PC-9 (cell line): Measurements from ENCODE around the gene OXSR1. TPM values are rescaled to one million over a fixed set of nuclear protein-coding genes. Genes with fewer than 3 reads are reported as not detected.
A peak's percentile ranks its signal among the peaks of the same experiment; 100 is the strongest.

Experiments
- BruUV-seq: library from RNA; stranded (reverse); fragments of 400-500 nt; replicated peaks from 2 replicates; lab custom pipeline; 2021; lab: Mats Ljungman, UMichigan
- CTCF ChIA-PET: fragments of 300-600 bp; sonication (Branson Sonifier 250); formaldehyde crosslinking; loops from one replicate; lab custom pipeline; 2022; ENCODE audit warnings: antibody characterized with exemption; lab: Charles Lee
- POLR2A ChIA-PET: fragments of 300-600 bp; sonication (Branson Sonifier 250); formaldehyde crosslinking; loops from one replicate; lab custom pipeline; 2022; ENCODE audit warnings: antibody characterized with exemption; ENCODE audit not compliant: unreplicated experiment; lab: Charles Lee
- DNase-seq, 2 experiments: peaks; one replicate each; pipeline versions ENCODE4 v3.0.0 to v3.0.0-alpha.2; 2015 to 2022; ENCODE audit warnings: mixed read lengths in 1 of 2
- H2AFZ ChIP-seq: fragments of 200-600 bp; sonication (generic); 2 replicates; pipeline ENCODE4 v1.8.1; 2017; ENCODE audit warnings: antibody characterized with exemption
- H3F3A ChIP-seq: fragments of 200-600 bp; sonication (generic); 2 replicates; pipeline ENCODE4 v1.8.1; 2017; ENCODE audit warnings: antibody characterized with exemption, mild to moderate bottlenecking, low read depth; ENCODE audit not compliant: insufficient read depth
- H3K27ac ChIP-seq: fragments of 200-600 bp; sonication (generic); 2 replicates; pipeline ENCODE4 v1.6.1; 2016; ENCODE audit warnings: mixed run types
- H3K27me3 ChIP-seq: fragments of 200-600 bp; sonication (generic); 2 replicates; pipeline ENCODE4 v1.6.1; 2016; ENCODE audit warnings: low read depth, mixed run types; ENCODE audit not compliant: insufficient read depth
- H3K36me3 ChIP-seq: fragments of 200-600 bp; sonication (generic); 2 replicates; pipeline ENCODE4 v1.6.1; 2016; ENCODE audit warnings: low read depth, mixed run types
- H3K4me1 ChIP-seq: fragments of 200-600 bp; sonication (generic); replicated peaks from 2 replicates; pipeline ENCODE4 v1.6.1; 2016; ENCODE audit warnings: mixed run types; ENCODE audit not compliant: insufficient read depth
- H3K4me2 ChIP-seq: fragments of 200-600 bp; sonication (generic); 2 replicates; pipeline ENCODE4 v1.6.1; 2017; ENCODE audit warnings: mixed run types
- H3K4me3 ChIP-seq: fragments of 200-600 bp; sonication (generic); 2 replicates; pipeline ENCODE4 v1.6.1; 2016; ENCODE audit warnings: mixed run types
- H3K79me2 ChIP-seq: fragments of 200-600 bp; sonication (generic); 2 replicates; pipeline ENCODE4 v1.6.1; 2017; ENCODE audit warnings: low read depth, mixed run types
- H3K9me2 ChIP-seq: fragments of 200-600 bp; sonication (generic); 2 replicates; pipeline ENCODE4 v1.8.1; 2017; ENCODE audit warnings: mild to moderate bottlenecking; ENCODE audit not compliant: insufficient read depth
- H3K9me3 ChIP-seq: fragments of 200-600 bp; sonication (generic); 2 replicates; pipeline ENCODE4 v1.8.1; 2016; ENCODE audit warnings: low read depth; ENCODE audit not compliant: insufficient read depth
- H4K20me1 ChIP-seq: fragments of 200-600 bp; sonication (generic); 2 replicates; pipeline ENCODE4 v1.8.1; 2017; ENCODE audit not compliant: insufficient read depth
- CTCF ChIP-seq: fragments of 200-600 bp; sonication (generic); conservative IDR thresholded peaks from 2 replicates; pipeline ENCODE4 v1.6.1; 2017; ENCODE audit warnings: mixed run types, antibody characterized with exemption, mild to moderate bottlenecking, moderate library complexity
- EZH2 ChIP-seq: fragments of 200-600 bp; sonication (generic); IDR thresholded peaks from 2 replicates; pipeline ENCODE4 v1.8.0; 2017; ENCODE audit warnings: antibody characterized with exemption, low read depth
- intact Hi-C: fragments of 100-400 bp; cut with micrococcal nuclease; formaldehyde crosslinking; loops from one replicate; pipeline ENCODE4 v1.10.0; 2022; ENCODE audit not compliant: unreplicated experiment
- total RNA-seq: library from RNA; stranded (reverse); gene quantifications from 2 replicates; pipeline ENCODE4 v1.2.3, GENCODE V29; 2021

The OXSR1 gene
- total RNA-seq, 1 experiment from 2014 or later = 54.3 TPM

GRCh38 chr3:38297947-38298711, 132.8 kb downstream of the OXSR1 start:
- no peaks in the 10 kb centered on the region for H3K9me2 ChIP-seq
- ChIA-PET CTCF (interaction anchor here (0.5 to 0.7 kb wide), 2 partner anchors 200 to 323 kb away, joined by 4 read pairs; no protein-coding TSS in a partner anchor), POLR2A (no interaction called here)
- H3K79me2 ChIP-seq = no peaks in the 10 kb centered on the region
- BruUV-seq = no TSS peak
- H3K27ac ChIP-seq = no peak overlapping the region
- intact Hi-C loops = no loop called here
- no peaks in the 10 kb centered on the region for H3F3A ChIP-seq
- H3K27me3 ChIP-seq = no peaks in the 10 kb centered on the region
- no peaks in the 10 kb centered on the region for H4K20me1 ChIP-seq
- H3K36me3 ChIP-seq = no peaks in the 10 kb centered on the region
- DNase-seq = no peak
- H2AFZ ChIP-seq = no peak overlapping the region
- TF ChIP-seq CTCF = peak; percentile 65
- no peak for TF ChIP-seq EZH2
- no peak overlapping the region for H3K4me2 ChIP-seq
- no peaks in the 10 kb centered on the region for H3K9me3 ChIP-seq
- no peaks in the 10 kb centered on the region for H3K4me1 ChIP-seq
- H3K4me3 ChIP-seq = no peak overlapping the region

Other genes with a start within 250 kb of the OXSR1 start
- gene VILL, start 174.8 kb upstream of the OXSR1 start, total RNA-seq = 14.1 and 14.7 TPM in 2 replicates
- gene PLCD1, start 135.9 kb upstream of the OXSR1 start, total RNA-seq = 13.5 and 19.4 TPM in 2 replicates
- 0.35 and 0.45 TPM in 2 replicates for gene DLEC1, start 126.3 kb upstream of the OXSR1 start, total RNA-seq
- gene ACAA1, start 28.4 kb upstream of the OXSR1 start, total RNA-seq = 58.9 and 65.8 TPM in 2 replicates
- gene MYD88, start 26.9 kb upstream of the OXSR1 start, total RNA-seq = 25.0 and 27.4 TPM in 2 replicates
- 0.40 and 0.44 TPM in 2 replicates for gene SLC22A13, start 100.3 kb downstream of the OXSR1 start, total RNA-seq
- gene SLC22A14, start 116.8 kb downstream of the OXSR1 start, total RNA-seq = not detected in 2 replicates
- 2.4 and 4.2 TPM in 2 replicates for gene XYLB, start 181.2 kb downstream of the OXSR1 start, total RNA-seq